ENCODE measurements around the gene COL21A1. TPM values are rescaled to one million over a fixed set of nuclear protein-coding genes. Genes with fewer than 3 reads are reported as not detected.

The COL21A1 gene
- polyA plus RNA-seq, 2 of the 4 experiments (the other 2 are of a cell fraction) = 1.4 to 3.3 TPM

DNA sequence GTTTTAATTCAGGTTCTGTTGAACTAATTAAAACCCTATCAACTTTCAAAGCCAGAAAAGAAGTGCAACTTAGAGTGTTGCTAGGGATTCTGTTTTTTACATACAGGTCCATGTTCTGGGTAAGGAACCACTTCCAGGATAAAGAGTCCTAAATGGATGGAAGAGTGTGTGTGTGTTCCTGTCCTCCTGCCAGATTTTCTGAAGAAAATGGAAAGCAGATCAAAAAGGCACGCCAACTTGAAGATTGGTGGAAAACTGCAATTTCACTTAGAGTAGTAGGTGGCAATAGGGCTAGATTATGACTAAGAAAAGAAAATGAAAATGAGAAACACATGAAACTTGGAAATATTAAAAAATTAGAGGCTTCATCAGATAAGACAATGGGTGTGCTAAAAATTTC lies 85.3 kb downstream of the COL21A1 start:
- ChIA-PET POLR2A (no interaction called here), CTCF (no interaction called here)
- Histone ChIP-seq H3K9me3 (no peaks in the 10 kb centered on the region), H3K4me1 (no peaks in the 10 kb centered on the region), H3K4me2 (no peak overlapping the region), H3K4me3 (no peak overlapping the region), H3K27ac (no peak overlapping the region)
- WGBS (ENCODE audit: missing lambda C conversion rate) = 80% methylated on average over 1 of the region's 1 CpG
- TF ChIP-seq HES2 (IDR thresholded peaks at IDR 0.05) = no peak
- TF ChIP-seq KDM1A (IDR thresholded peaks at IDR 0.05; ENCODE audit: low read depth) = no peak
- no peak for TF ChIP-seq BHLHE40 (IDR thresholded peaks at IDR 0.05; ENCODE audit: low read depth, low read length)
- TF ChIP-seq, protein P1, sequence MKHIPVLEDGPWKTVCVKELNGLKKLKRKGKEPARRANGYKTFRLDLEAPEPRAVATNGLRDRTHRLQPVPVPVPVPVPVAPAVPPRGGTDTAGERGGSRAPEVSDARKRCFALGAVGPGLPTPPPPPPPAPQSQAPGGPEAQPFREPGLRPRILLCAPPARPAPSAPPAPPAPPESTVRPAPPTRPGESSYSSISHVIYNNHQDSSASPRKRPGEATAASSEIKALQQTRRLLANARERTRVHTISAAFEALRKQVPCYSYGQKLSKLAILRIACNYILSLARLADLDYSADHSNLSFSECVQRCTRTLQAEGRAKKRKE (CRISPR knock-in tag; IDR thresholded peaks at IDR 0.05; ENCODE audit: low read depth) = no peak
- no peak for TF ChIP-seq CHD4 (IDR thresholded peaks at IDR 0.05; ENCODE audit: borderline replicate concordance)
- TF ChIP-seq FOSB (CRISPR knock-in tag; IDR thresholded peaks at IDR 0.05) = no peak
- TF ChIP-seq RFX5 (IDR thresholded peaks at IDR 0.05) = no peak
- TF ChIP-seq HOXB5 (CRISPR knock-in tag; IDR thresholded peaks at IDR 0.05) = no peak
- TF ChIP-seq, protein P2, sequence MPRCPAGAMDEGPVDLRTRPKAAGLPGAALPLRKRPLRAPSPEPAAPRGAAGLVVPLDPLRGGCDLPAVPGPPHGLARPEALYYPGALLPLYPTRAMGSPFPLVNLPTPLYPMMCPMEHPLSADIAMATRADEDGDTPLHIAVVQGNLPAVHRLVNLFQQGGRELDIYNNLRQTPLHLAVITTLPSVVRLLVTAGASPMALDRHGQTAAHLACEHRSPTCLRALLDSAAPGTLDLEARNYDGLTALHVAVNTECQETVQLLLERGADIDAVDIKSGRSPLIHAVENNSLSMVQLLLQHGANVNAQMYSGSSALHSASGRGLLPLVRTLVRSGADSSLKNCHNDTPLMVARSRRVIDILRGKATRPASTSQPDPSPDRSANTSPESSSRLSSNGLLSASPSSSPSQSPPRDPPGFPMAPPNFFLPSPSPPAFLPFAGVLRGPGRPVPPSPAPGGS (IDR thresholded peaks at IDR 0.05) = no peak
- no peak for TF ChIP-seq GATA3 (IDR thresholded peaks at IDR 0.05; ENCODE audit: borderline replicate concordance)
- TF ChIP-seq MYC (IDR thresholded peaks at IDR 0.05; ENCODE audit: borderline replicate concordance, low read length) = no peak
- TF ChIP-seq RARB (CRISPR knock-in tag; IDR thresholded peaks at IDR 0.05) = no peak
- no peak for TF ChIP-seq ZNF302 (CRISPR knock-in tag; IDR thresholded peaks at IDR 0.05)
- TF ChIP-seq ZFP36 (IDR thresholded peaks at IDR 0.05; ENCODE audit: borderline replicate concordance, partially characterized antibody) = no peak
- TF ChIP-seq RNF2 (IDR thresholded peaks at IDR 0.05; ENCODE audit: borderline replicate concordance, low read depth) = no peak
- TF ChIP-seq JUNB (IDR thresholded peaks at IDR 0.05) = no peak
- FAIRE-seq = no peak
- no peak for ATAC-seq
- no peak for DNase-seq (ENCODE audit: low read depth in 1 of 2, low spot score in 1 of 2)

DNA sequence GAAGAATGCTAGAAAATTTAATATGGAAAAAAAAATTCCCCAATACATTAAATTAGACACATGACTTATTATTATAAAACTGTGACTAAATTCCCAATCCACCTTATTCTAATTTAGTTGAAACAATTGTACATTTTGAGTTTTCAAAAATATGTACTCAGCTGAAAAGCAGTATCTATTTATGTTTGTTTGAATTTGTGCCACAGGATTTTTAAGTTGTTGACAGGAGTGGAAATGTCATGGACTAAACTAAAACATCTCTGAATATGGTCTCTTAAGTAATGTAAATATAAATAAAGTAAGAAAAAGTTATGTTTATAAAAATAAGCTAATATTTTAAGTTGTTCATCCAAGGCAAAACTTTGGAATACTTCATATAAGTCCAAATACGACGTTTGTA lies 86.9 kb downstream of the COL21A1 start:
- Histone ChIP-seq H3K9me3 (no peaks in the 10 kb centered on the region), H3K27ac (no peak overlapping the region), H3K4me2 (no peak overlapping the region), H3K4me3 (no peak overlapping the region), H3K4me1 (0 out of 3 replicates have a peak, but pooled peaks cover 5% of the 10 kb centered on the region)
- no peak for FAIRE-seq
- no peak for TF ChIP-seq MAZ (IDR thresholded peaks at IDR 0.05; ENCODE audit: borderline replicate concordance, low read depth, low read length)
- no peak for TF ChIP-seq SREBF2 (IDR thresholded peaks at IDR 0.05)
- TF ChIP-seq CTCF (IDR thresholded peaks at IDR 0.05) = no peak
- TF ChIP-seq NFE2L2 (conservative IDR thresholded peaks at IDR 0.05; ENCODE audit: low read length) = no peak
- no peak for TF ChIP-seq CEBPB (IDR thresholded peaks at IDR 0.05)
- no peak for ATAC-seq
- DNase-seq (ENCODE audit: low read depth in 1 of 2, low spot score in 1 of 2) = no peak
- POLR2A ChIA-PET = no interaction called here
- 78% methylated on average over 2 of the region's 2 CpGs for WGBS (ENCODE audit: missing lambda C conversion rate)
- CTCF ChIA-PET = no interaction called here

GRCh38 chr6:56158571-56158970 lies 88.8 kb downstream of the COL21A1 start:
- ChIA-PET CTCF (interaction anchor here (0.7 kb wide), 1 partner anchor 121 kb away, joined by 3 read pairs; no protein-coding TSS in a partner anchor), POLR2A (no interaction called here)
- no peak overlapping the region for H3K4me3 ChIP-seq
- no peak overlapping the region for H3K27ac ChIP-seq
- no peak overlapping the region for H3K4me2 ChIP-seq
- WGBS (ENCODE audit: missing lambda C conversion rate) = 94% methylated on average over 2 of the region's 2 CpGs
- no peak for FAIRE-seq
- no peaks in the 10 kb centered on the region for H3K9me3 ChIP-seq
- no peak for DNase-seq (ENCODE audit: low read depth in 1 of 2, low spot score in 1 of 2)
- H3K4me1 ChIP-seq = 0 out of 3 replicates have a peak, but pooled peaks cover 5% of the 10 kb centered on the region
- no peak for ATAC-seq
- TF ChIP-seq CHD2 (IDR thresholded peaks at IDR 0.05; ENCODE audit: low read length, partially characterized antibody) (no peak), CBX2 (IDR thresholded peaks at IDR 0.05; ENCODE audit: borderline replicate concordance, low read depth) (no peak), REST (IDR thresholded peaks at IDR 0.05) (no peak), EP300 (IDR thresholded peaks at IDR 0.05) (no peak), POLR2A (IDR thresholded peaks at IDR 0.05; ENCODE audit: low read length) (no peak), CHD4 (IDR thresholded peaks at IDR 0.05; ENCODE audit: borderline replicate concordance) (no peak), EHF (CRISPR knock-in tag; IDR thresholded peaks at IDR 0.05) (no peak), EHMT2 (IDR thresholded peaks at IDR 0.05; ENCODE audit: low read depth) (no peak), ZNF302 (CRISPR knock-in tag; IDR thresholded peaks at IDR 0.05) (no peak), MAX (IDR thresholded peaks at IDR 0.05) (no peak), GATA3 (IDR thresholded peaks at IDR 0.05; ENCODE audit: borderline replicate concordance) (no peak)
